Adrenal gland (tissue), 5 donors: ENCODE measurements around the gene HIBCH.
"Not testable (repeated sequence)": the region's sequence is repeated elsewhere in the genome, so short reads cannot be mapped to it uniquely, and the experiment has no call there.

Source experiments
- CTCF ChIP-seq, 6 experiments: fragments of 450-650 bp in 4 of 6; fragments of 200-600 bp in 2 of 6; sonication (generic) in 1 of 6; IDR thresholded peaks; 1 replicate in 5 of 6; 2 replicates in 1 of 6; pipeline versions ENCODE4 v1.5.1 to v1.8.0; 2016 to 2021; ENCODE audit warnings: antibody characterized with exemption in 6 of 6, mild to moderate bottlenecking in 2 of 6, moderate library complexity in 1 of 6
- POLR2A ChIP-seq, 2 donors: fragments of 450-650 bp; IDR thresholded peaks; one replicate each; pipeline ENCODE4 v1.6.1; 2017; ENCODE audit warnings: antibody characterized with exemption in 2 of 2, mild to moderate bottlenecking in 2 of 2, moderate library complexity in 1 of 2
- donor health status: DM: no; HTN: no; CAD: no.

GRCh38 chr2:190358655-190359448 lies 39.2 kb upstream of the HIBCH start:
- not testable (repeated sequence) for TF ChIP-seq CTCF, POLR2A (IDR thresholded peaks at IDR 0.05)
